Head of caudate nucleus (tissue), 42 donors: ENCODE results near the gene CSMD2.

ENCODE experiments used
- DNase-seq, 42 donors: peaks; one replicate each; pipeline versions ENCODE4 v3.0.0 to v3.0.0-alpha.2; 2020 to 2021; ENCODE audit warnings: mixed read lengths in 7 of 42
- intact Hi-C: fragments of 100-400 bp; cut with DNase I; formaldehyde crosslinking; loops from one replicate; pipeline ENCODE4 v1.15.0; 2022

The CSMD2 gene

DNA sequence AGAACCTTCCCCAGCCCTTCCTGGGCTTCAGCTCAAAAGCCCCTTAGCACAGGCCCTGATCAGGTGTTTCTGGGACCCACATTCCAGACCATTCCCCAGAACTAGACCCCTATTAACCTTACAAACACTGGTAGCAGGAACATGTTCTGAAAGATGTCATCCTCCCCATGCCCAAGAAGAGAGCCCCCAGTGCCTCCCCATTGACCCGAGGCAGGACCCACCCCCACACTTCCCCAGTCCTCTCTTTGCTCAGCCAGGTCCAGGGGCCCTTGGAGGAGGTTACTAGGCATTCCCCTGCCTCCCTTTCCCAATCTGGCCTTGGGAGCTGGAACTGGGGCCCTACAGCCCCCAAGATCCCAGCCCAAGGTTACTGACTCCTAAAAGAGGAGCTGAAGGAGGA is 340.1 kb downstream of the CSMD2 start:
- DNase-seq: no peak
- intact Hi-C loops: no loop called here

DNA sequence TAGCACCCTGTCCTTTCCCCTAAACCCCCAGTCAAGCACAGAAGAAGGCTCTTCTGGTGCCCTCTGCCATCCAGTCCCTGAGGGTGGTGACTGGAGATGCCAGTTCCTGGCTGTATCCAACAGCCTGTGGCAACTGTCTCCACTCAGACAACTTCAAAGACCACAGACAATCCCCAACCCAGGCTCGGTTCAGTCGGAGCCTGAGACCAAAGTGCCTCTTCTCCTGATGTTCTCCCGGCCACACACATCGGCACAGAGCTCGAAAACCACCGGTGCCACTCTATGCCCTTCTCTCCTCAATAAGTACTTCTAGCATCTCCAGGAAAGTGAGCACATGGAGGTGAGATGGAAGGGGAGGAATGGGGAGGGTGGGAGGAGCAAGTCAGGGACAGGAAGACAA is 340.7 kb downstream of the CSMD2 start:
- intact Hi-C loops: no loop called here
- no peak for DNase-seq

DNA sequence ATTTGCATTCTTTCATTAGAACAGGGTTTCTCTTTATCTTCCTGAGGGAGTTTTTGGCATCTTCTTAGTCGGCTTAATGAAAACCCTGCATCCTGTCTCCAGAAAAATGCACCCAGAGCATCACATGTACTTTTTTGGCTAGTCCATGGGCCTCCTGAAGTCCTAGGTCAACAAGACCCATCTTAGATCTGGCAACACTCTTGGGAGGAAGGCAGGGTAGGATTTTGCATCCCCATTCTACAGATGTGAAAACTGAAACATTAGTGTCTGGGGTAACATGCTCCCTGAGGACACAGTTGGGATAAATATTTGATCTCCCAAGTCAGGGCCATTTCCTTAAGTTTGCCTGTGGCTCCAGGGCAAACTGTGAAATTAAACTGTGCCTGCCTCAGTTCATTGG is 341.2 kb downstream of the CSMD2 start:
- intact Hi-C loops: no loop called here
- DNase-seq: no peak

DNA sequence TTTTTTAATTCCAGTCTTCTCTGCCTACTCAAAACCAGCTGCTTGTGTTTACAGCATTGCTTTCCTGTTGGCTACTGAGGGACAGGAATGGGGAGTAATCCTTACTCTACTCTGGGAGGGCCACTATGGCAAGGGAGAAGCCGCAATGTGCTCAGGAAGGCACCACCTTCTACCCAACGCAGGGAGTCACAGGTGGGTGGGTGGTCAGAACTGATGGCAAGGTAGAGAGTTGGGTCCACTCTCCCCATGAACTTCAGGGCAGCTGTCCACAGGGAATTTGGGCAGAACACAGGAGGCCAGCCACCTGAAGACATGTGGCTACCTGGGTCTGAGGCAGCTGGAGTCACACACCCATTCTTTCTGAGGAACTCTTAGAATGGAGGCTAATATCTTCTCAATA is 341.6 kb downstream of the CSMD2 start:
- intact Hi-C loops: no loop called here
- no peak for DNase-seq

DNA sequence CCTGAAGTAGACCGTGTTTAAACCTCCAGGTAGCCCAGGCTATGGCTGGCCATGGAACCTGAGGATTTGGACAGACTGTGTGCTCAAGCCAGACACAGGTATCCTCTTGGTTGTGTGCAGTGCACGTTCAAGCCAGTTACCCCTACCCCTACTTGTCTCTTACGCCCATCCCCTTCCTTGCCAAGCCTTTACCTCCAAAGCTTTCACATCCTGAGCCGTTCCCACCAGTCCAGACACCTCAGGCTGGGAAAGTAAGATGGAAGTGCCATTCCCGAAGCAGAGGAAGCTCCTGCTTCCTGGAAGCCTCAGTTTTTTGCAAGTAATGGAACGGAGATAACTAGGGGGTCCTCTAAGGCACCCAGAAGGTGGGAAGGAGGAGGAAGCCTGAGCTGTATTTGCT is 342.6 kb downstream of the CSMD2 start:
- DNase-seq: no peak
- intact Hi-C loops: no loop called here

DNA sequence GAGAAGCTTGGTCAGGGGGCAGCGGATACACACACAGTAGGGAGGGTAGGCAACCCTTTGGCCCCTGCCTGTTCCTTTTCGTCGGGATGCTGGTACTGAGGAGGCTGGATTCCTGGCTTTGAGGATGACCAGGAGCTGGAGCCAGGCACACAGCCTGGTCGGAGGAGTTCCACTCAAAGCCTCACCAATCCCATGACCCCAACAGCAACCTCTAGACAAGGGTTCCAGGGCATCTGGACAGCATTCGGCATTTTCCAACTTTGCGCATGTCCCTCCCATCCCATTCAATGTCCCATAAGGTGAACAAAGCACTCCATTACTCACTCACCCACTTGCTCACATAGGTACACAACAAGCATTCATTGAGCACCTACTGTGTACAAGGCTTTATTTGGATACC is 343.7 kb downstream of the CSMD2 start:
- DNase-seq: no peak
- intact Hi-C loops: no loop called here

DNA sequence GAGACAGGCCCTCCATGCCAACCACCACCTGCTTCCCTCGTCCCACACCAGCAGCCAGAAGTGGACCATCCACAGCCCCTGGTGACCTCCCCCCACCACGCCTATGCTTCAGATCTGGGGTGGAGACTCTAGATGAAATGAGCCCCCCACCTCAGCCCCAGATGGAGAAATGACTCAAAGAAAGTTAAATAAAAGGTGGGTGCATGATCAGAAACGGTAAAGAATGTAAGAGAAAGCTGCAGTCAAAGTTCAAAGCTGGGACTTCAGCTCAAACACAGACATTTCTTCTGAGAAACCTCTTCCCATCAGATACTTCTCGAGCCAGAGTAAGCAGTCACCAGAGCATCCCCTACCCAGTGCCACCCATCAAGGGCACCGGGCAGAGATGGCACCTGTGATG is 344.2 kb downstream of the CSMD2 start:
- intact Hi-C loops: no loop called here
- DNase-seq: no peak

DNA sequence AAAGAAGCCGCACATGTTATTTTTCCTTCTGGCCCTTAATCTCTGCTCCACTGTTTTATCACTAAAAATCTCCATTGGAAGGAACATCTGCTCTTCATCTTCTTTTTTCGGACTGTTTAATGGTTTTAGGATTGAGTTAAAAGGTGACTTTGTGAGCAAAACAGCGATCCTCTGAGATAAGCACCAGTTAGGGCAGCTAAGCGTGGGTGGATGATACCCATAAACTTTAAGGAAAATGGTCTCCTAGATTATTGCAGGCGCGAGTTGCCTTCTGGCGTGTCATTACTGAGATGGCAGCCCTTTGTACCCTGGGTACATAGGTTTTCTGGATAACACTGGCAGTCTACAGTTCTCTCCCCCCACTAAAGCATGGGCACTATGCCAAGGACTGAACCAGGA is 345.1 kb downstream of the CSMD2 start:
- DNase-seq: no peak
- intact Hi-C loops: no loop called here

DNA sequence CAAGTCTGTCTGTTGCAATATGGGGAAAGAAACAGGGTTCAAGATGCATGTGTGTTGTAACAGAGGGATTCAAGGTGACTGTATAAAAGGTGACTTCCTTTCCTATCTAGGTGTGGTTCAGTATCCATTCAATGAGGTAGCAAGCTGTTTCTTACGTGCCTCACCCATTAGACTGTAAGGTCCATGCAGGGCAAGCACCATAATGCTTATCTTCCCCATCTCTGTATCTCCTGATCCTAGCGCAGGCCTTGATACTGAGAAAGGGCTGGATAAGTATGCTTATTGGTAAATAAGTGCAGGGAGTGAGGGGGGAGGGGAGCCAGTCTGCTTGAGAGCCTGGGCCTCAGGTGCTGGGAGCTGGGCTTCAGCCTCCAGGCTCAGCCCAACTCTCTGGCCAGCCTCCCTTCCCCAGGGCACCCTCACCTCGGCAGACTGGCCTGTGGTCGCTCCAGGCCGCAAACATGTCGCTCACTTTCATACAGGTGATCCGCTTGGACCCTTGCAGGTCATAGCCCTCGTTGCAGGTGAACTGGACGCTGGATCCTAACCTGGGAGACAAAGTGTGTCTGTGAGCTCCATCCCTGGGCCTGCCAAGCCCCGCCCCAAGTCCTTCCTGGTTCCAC is 345.6 kb downstream of the CSMD2 start:
- intact Hi-C loops: no loop called here
- DNase-seq: no peak

DNA sequence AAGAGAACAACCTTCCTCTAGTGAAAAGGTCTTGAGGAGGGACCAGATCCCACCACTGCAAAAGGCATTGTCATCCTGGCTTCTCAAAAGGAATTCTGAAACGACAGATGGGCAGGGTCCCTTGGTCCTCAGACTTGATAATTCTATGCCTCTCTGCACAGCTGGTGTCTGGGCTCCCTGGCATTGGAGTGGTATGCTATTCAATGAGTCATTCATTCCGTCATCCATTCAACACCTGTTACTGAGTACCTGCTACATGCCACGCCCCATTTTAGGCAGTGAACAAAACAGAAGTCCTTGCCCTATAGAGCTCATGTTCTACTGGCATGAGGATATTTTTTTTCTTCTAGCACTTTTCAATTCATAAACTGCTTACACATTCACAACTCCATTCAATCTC is 347.0 kb downstream of the CSMD2 start:
- DNase-seq: no peak
- intact Hi-C loops: no loop called here

DNA sequence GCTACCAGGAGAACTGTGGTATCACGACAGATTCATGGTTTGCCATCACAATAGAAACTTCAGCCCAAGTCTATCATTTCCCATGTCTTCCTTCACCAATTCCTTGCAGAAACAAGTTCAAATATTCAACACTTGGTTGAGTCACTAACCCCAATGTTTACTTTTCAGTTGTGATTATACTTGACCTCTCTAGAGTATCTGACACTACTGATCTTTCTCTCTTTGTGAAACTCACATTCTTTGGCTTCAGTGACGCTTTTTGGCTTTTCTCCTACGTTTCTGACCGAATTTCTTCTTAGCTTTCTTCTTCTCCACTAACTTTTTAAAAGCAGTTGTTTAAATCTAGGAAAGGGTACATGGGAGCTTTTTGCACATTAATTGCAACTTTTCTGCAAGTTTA is 350.0 kb downstream of the CSMD2 start:
- no peak for DNase-seq
- intact Hi-C loops: no loop called here

DNA sequence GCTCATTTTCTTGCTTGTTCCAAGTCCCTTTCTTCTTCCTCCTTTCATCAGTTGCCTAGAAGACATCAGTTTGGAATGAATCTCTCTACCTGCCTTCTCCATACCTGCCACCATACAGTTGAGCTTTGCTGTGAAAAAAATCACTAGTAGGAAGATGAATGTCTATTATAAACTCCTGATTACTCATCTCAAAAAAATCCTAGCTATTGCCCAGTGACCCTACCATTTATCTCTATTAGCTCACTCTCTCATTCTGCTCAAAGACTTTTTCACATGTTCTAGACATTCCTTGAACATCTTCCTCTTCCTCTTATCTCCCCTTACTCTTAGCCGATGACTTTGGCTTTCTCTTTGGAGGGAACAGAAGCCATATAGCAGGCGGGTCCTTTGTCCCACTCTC is 350.9 kb downstream of the CSMD2 start:
- intact Hi-C loops: no loop called here
- DNase-seq: no peak

DNA sequence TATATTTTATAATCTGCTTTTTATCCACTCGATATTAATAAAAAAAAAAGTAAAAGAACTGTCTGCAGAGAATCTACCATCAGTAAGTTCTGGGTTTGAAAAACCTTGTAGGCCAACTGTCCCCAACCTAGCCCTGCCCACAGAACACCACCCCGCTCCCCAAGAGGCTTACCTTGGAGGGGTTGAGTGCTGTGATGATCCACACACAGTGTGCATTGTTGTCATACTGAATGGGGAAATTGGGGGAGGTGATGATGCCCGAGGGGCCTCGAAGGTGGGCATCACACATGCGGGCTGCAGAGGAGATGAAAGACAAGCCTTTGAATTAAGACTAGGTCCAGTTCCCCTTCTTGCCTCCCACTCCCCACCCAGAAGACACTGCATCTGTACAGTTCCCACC is 354.5 kb downstream of the CSMD2 start:
- intact Hi-C loops: no loop called here

DNA sequence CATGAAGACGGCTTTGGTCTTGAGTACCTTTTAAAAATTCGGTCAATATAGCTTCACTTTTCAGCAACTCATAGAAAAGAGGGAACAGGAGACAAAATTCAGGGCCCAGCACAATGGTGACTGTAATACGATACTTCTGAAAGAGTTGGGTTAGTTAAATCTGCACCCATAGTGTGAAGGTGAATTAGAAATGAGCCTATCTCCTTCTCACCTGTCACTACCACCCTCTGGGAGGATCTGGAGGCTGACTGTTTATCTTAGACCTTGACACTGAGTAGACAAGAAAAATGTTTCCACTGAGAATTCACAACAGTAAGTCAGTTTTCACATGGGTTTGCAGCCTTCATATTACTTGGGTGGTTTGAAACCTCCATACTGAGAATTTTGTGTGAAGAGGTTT is 359.0 kb downstream of the CSMD2 start:
- intact Hi-C loops: no loop called here
- DNase-seq: no peak

More for the DNA sequence above, 354.5 kb downstream of the CSMD2 start:
- DNase-seq: peak in 2 of 42 donors; percentile 13 to 14

DNA sequence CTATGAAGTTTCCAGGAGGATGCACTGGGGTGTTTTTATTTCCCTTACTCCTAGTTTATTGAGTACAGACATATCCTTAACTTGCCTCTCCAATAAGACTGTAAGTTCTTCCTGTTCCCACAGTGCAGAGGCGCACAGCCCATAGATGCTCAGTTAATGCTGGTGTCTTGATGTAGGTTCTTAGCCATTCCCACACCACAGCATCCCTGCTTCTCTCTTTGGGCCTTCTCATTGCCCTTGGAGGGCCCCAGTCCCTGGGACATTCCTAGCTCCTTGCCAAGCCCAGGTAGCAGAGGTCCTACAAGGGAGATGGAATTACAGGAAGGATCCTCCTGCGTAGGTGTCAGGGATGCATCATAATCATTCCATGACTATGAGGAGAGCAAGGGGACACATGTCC is 362.8 kb downstream of the CSMD2 start:
- DNase-seq: no peak
- intact Hi-C loops: no loop called here

DNA sequence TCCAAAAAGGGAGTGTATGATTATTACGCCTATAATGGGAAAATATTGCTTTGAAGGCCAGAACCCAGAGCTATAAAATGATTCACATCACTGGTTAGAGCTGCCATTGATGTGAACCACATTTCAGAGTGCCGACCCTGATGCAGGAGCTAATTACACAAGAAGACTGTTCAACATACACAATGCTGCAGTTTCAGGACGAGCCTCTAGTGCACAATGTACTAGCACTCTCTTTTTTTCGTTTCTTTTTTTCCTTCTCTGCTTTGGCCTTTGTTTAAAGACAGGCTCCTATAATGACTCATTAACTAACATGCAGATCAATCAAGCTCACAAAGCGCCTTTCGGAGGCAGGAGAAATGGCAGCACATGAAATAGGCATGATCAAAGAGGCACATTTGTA is 367.2 kb downstream of the CSMD2 start:
- DNase-seq: no peak
- intact Hi-C loops: no loop called here

DNA sequence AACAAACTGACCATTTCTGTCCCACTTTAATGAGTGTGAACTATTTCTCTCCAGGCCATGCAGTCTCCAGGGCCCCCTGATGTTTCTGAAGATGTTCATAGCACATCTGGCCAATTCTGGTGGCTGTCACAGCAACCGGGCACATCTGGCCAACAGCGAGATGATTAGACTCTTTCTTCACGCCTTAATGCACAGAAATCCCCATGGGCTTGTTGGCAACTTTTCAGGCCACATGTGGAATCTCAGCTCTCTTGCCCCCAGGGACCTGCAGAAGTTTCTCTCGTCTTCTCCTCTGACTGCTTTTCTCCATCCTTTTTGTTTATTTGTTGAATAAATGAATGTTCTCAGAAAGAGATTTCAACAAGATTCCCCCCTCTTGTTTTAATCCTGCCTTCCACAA is 372.4 kb downstream of the CSMD2 start:
- peak in 1 of 42 donors; percentile 16 for DNase-seq
- intact Hi-C loops: no loop called here

DNA sequence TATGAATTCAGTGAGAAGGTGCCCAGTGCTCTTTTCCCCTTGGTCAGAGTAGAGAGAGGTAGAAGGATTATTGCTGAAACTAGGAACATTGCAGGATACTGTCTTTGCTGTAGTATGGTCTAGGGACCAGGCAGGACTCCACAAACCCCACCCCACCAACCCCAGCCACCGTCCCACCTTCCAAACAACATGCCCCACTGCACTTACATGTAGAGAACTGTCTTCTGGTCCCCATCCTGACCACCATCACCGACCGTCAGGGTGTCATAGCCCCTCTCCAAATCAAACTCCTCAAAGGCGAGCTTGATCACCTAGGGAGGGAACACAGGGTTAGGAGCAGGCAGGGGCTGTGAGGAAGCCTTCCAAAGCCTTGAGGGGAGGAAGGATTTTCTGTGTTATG is 372.8 kb downstream of the CSMD2 start:
- intact Hi-C loops: no loop called here
- peak in 1 of 42 donors; percentile 13 for DNase-seq

DNA sequence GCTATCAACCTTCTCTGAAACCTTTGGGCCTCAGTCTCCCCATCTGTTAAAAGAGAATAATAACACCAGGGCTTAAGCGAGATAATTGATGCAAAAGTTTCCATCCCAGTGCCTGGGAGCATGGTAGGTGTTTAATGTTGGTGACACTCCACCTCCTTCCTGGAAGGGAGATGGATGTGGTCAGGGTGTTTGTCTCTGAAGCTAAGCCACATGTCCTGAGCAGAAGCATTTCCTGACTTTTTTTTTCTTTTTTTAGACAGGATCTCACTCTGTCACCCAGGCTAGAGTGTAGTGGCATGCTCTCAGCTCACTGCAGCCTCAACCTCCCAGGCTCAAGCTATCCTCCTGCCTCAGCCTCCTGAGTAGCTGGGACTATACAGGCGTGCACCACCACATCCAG is 373.8 kb downstream of the CSMD2 start:
- DNase-seq: peak in 1 of 42 donors; percentile 6
- intact Hi-C loops: no loop called here

DNA sequence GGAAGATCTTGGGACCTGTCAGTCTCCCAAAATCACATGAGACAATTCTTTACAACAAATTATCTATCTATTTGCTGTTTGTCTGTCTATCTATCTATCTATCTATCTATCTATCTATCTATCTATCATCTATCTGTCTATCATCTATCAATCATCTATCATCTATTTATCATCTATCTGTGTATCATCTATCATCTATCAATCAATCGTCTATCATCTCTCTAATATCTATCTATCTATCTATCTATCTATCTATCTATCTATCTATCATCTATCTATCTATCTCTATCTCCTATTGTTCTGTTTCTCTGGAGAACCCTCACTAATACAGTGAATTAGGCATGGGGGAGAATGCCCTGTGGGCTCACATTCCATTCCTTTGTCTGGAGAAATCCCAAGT is 374.5 kb downstream of the CSMD2 start:
- DNase-seq: no peak
- intact Hi-C loops: no loop called here

DNA sequence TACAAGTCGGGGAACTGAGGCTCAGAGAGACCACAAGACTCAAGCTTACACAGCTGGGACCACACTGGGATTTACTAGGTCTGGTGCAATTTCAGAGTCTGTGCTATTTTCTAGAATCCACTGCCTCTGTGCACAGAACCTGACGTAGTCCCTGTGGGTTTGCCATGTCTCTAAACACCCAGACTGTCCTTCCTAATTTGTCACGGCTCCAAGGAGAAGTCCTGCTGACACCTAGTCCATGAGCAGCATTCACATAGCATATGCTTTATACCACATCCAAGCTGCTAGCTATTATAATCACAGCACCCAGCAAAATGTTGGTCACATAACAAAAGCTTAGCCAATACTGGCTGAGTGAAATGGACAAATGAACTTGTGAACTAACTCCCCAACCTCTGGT is 380.2 kb downstream of the CSMD2 start:
- intact Hi-C loops: no loop called here
- DNase-seq: no peak

DNA sequence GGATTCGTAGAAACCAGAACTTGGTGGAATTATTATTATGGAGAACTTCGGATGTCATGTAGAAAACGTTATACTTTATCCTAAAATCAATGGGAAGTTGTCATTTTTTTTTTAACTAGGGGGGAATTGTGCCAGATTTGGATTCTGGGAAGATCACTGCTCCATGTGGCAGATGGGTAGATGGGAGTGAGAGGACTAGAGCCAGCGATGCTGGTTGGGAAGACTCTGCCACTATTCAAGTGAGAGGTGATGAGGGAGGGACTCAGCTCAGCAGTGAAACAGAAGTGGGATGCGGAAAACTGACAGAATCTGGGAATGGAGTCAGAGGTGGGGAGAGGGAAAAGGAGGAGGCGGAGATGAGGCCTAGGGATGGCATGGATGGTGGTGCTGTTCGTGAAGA is 382.3 kb downstream of the CSMD2 start:
- no peak for DNase-seq
- intact Hi-C loops: no loop called here
